H1 (cell line): Measurements from ENCODE around the gene NLK. TPM values are rescaled to one million over a fixed set of nuclear protein-coding genes. Genes with fewer than 3 reads are reported as not detected.
"Not testable (repeated sequence)": the region's sequence is repeated elsewhere in the genome, so short reads cannot be mapped to it uniquely, and the experiment has no call there.

Experiments used
- CTCF ChIA-PET: fragments of 300-600 bp; sonication (Branson Sonifier 250); formaldehyde crosslinking; loops from one replicate; lab custom pipeline; 2021; ENCODE audit not compliant: partially characterized antibody; lab: Charles Lee
- POLR2A ChIA-PET: fragments of 300-600 bp; sonication (Branson Sonifier 250); formaldehyde crosslinking; loops from one replicate; lab custom pipeline; 2021; ENCODE audit warnings: inconsistent platforms; ENCODE audit not compliant: partially characterized antibody; lab: Charles Lee
- DNase-seq, 2 experiments: peaks; one replicate each; pipeline versions ENCODE4 v3.0.0 to v3.0.0-alpha.2; 2010 to 2022; ENCODE audit warnings: low spot score in 2 of 2, low read depth in 1 of 2, mixed read lengths in 1 of 2
- FAIRE-seq: peaks from 2 replicates; lab custom pipeline; 2011; peaks lifted over from hg19 to GRCh38; lab: Jason Lieb, UNC
- H2AFZ ChIP-seq: 2 replicates; pipeline ENCODE4 v1.8.1; 2012; ENCODE audit warnings: low read length, inconsistent platforms
- H2AK5ac ChIP-seq: 2 replicates; pipeline ENCODE4 v1.6.1; 2013; ENCODE audit warnings: low read depth, low read length
- H2BK120ac ChIP-seq: replicated peaks from 2 replicates; pipeline ENCODE3; 2013; ENCODE audit warnings: low read depth, low read length, inconsistent platforms
- H2BK12ac ChIP-seq: 2 replicates; pipeline ENCODE4 v1.6.1; 2013; ENCODE audit warnings: low read depth, low read length
- H2BK15ac ChIP-seq: 2 replicates; pipeline ENCODE4 v1.6.1; 2013; ENCODE audit warnings: low read length
- H2BK20ac ChIP-seq: 2 replicates; pipeline ENCODE4 v1.6.1; 2013; ENCODE audit warnings: low read length
- H2BK5ac ChIP-seq: 2 replicates; pipeline ENCODE4 v1.6.1; 2013; ENCODE audit warnings: low read depth, low read length
- H3K14ac ChIP-seq: 2 replicates; pipeline ENCODE4 v1.6.1; 2013; ENCODE audit warnings: inconsistent platforms; ENCODE audit not compliant: insufficient read length
- H3K18ac ChIP-seq: 2 replicates; pipeline ENCODE4 v1.6.1; 2013; ENCODE audit warnings: low read length; ENCODE audit errors: extremely low read depth
- H3K23ac ChIP-seq: 2 replicates; pipeline ENCODE4 v1.6.1; 2013; ENCODE audit warnings: inconsistent platforms; ENCODE audit not compliant: insufficient read length
- H3K23me2 ChIP-seq: 2 replicates; pipeline ENCODE4 v1.6.1; 2013; ENCODE audit warnings: low read depth, low read length
- H3K27ac ChIP-seq: 2 replicates; pipeline ENCODE4 v1.6.1; 2011; ENCODE audit warnings: low read depth, low read length, inconsistent platforms
- H3K27me3 ChIP-seq, 4 experiments: replicated peaks in 1 of 4; 1 replicate in 1 of 4; 2 replicates in 3 of 4; pipeline versions ENCODE4 v1.6.1 to v1.8.1; 2011 to 2013; ENCODE audit warnings: low read length in 3 of 4, mild to moderate bottlenecking in 3 of 4, inconsistent platforms in 2 of 4, mixed read lengths in 2 of 4, moderate library complexity in 1 of 4; ENCODE audit not compliant: control insufficient read depth in 3 of 4, insufficient read depth in 3 of 4; ENCODE audit errors: extremely low read depth in 1 of 4
- H3K36me3 ChIP-seq, 4 experiments: 2 replicates each; pipeline versions ENCODE4 v1.6.1 to v1.8.1; 2011 to 2013; ENCODE audit warnings: mild to moderate bottlenecking in 4 of 4, low read length in 3 of 4, moderate library complexity in 2 of 4, control low read depth in 1 of 4, inconsistent platforms in 1 of 4; ENCODE audit not compliant: insufficient read depth in 4 of 4, control insufficient read depth in 2 of 4
- H3K4ac ChIP-seq: replicated peaks from 2 replicates; pipeline ENCODE3; 2013; ENCODE audit warnings: low read length, low read depth, mixed read lengths, inconsistent platforms; ENCODE audit not compliant: insufficient read length
- H3K4me1 ChIP-seq, 4 experiments: replicated peaks in 1 of 4; 1 replicate in 1 of 4; 2 replicates in 3 of 4; pipeline versions ENCODE4 v1.6.1 to v1.8.1; 2011 to 2013; ENCODE audit warnings: low read length in 3 of 4, inconsistent platforms in 2 of 4, mixed read lengths in 1 of 4; ENCODE audit not compliant: insufficient read depth in 4 of 4, control insufficient read depth in 3 of 4
- H3K4me2 ChIP-seq, 2 experiments: 2 replicates each; pipeline versions ENCODE4 v1.6.1 to v1.8.1; 2011 to 2013; ENCODE audit warnings: low read depth in 2 of 2, low read length in 2 of 2, control low read depth in 1 of 2, inconsistent platforms in 1 of 2, mild to moderate bottlenecking in 1 of 2; ENCODE audit not compliant: insufficient read depth in 1 of 2
- H3K4me3 ChIP-seq, 4 experiments: fragments of 200-600, 300-600 bp in 1 of 4; sonication (generic), shearing (Covaris generic), sonication (Bioruptor Twin) in 1 of 4; 2 replicates each; pipeline versions ENCODE4 v1.5.1 to v1.8.1; 2011 to 2016; ENCODE audit warnings: low read length in 4 of 4, low read depth in 3 of 4, control low read depth in 2 of 4, inconsistent platforms in 2 of 4, mild to moderate bottlenecking in 2 of 4, mixed read lengths in 1 of 4, moderate library complexity in 1 of 4; ENCODE audit not compliant: insufficient read depth in 2 of 4; ENCODE audit errors: extremely low read depth in 1 of 4
- H3K56ac ChIP-seq: replicated peaks from 2 replicates; pipeline ENCODE3; 2013; ENCODE audit warnings: low read depth, mild to moderate bottlenecking, mixed read lengths, low read length, inconsistent platforms; ENCODE audit not compliant: insufficient read length
- H3K79me1 ChIP-seq: 2 replicates; pipeline ENCODE4 v1.6.1; 2013; ENCODE audit warnings: low read depth, low read length, control low read depth
- H3K79me2 ChIP-seq, 2 experiments: 2 replicates each; pipeline versions ENCODE4 v1.6.1 to v1.8.1; 2012 to 2013; ENCODE audit warnings: low read length in 2 of 2, mild to moderate bottlenecking in 2 of 2, inconsistent platforms in 1 of 2; ENCODE audit not compliant: insufficient read depth in 2 of 2, control insufficient read depth in 1 of 2
- H3K9ac ChIP-seq, 4 experiments: replicated peaks in 1 of 4; 1 replicate in 1 of 4; 2 replicates in 3 of 4; pipeline versions ENCODE4 v1.6.1 to v1.8.1; 2011 to 2013; ENCODE audit warnings: low read depth in 3 of 4, low read length in 3 of 4, control low read depth in 2 of 4, mild to moderate bottlenecking in 2 of 4, moderate library complexity in 2 of 4, inconsistent platforms in 1 of 4; ENCODE audit errors: extremely low read depth in 1 of 4
- H3K9me3 ChIP-seq, 2 experiments: 2 replicates each; pipeline versions ENCODE4 v1.6.1 to v1.8.1; 2012 to 2013; ENCODE audit warnings: mild to moderate bottlenecking in 2 of 2, moderate library complexity in 2 of 2, control low read depth in 1 of 2, inconsistent platforms in 1 of 2, low read depth in 1 of 2, low read length in 1 of 2, mixed read lengths in 1 of 2; ENCODE audit not compliant: insufficient read depth in 2 of 2
- H4K20me1 ChIP-seq, 2 experiments: replicated peaks in 1 of 2; 2 replicates each; pipeline versions ENCODE3 to v1.8.1; 2011 to 2013; ENCODE audit warnings: inconsistent platforms in 2 of 2, low read length in 2 of 2, mild to moderate bottlenecking in 1 of 2; ENCODE audit not compliant: insufficient read depth in 2 of 2, control insufficient read depth in 1 of 2
- H4K5ac ChIP-seq: 2 replicates; pipeline ENCODE4 v1.6.1; 2013; ENCODE audit warnings: low read length, low read depth, mixed read lengths, inconsistent platforms; ENCODE audit not compliant: insufficient read length
- H4K8ac ChIP-seq: 2 replicates; pipeline ENCODE4 v1.8.0; 2013; ENCODE audit warnings: mild to moderate bottlenecking, moderate library complexity, low read length, inconsistent platforms; ENCODE audit not compliant: insufficient read depth; ENCODE audit errors: extremely low read depth
- H4K91ac ChIP-seq: replicated peaks from 2 replicates; pipeline ENCODE3; 2013; ENCODE audit warnings: low read length, mixed read lengths, inconsistent platforms; ENCODE audit not compliant: insufficient read length
- WGBS, 2 experiments: shearing (Covaris generic) in 1 of 2; methylation state at CpG; one replicate each; pipeline versions ENCODE4 v1.1.6 to v1.1.7; 2013 to 2015; ENCODE audit warnings: low lambda C conversion rate in 2 of 2, mixed read lengths in 2 of 2, inconsistent platforms in 1 of 2, low coverage in 1 of 2, missing lambda C conversion rate in 1 of 2; ENCODE audit not compliant: insufficient replicate concordance in 2 of 2, insufficient coverage in 1 of 2, insufficient read length in 1 of 2; ENCODE audit errors: extremely low coverage in 1 of 2, missing lambda C conversion rate in 1 of 2; 5-methylcytosine and 5-hydroxymethylcytosine counted together
- polyA plus RNA-seq, 7 experiments: library from polyadenylated mRNA; depleted of rRNA in 3 of 7; stranded (reverse) in 5 of 7; unstranded in 2 of 7; fragments of >200 nt in 5 of 7; fragments of 200-250 nt in 2 of 7; gene quantifications; 1 replicate in 5 of 7; 2 replicates in 1 of 7; 4 replicates in 1 of 7; pipeline versions ENCODE4 v1.2.1 to v1.2.3, GENCODE V29; 2011 to 2013; ENCODE audit warnings: missing spikeins in 2 of 7, mixed read lengths in 2 of 7
- total RNA-seq: library from RNA; stranded (reverse); fragmentation: NEBNext Ultra II Directional; extraction: Animal tissue kit (Norgen Biotek cat#: 25700); gene quantifications from 2 replicates; pipeline ENCODE4 v1.2.1, GENCODE V29; 2021

The NLK gene
- total and polyA plus RNA-seq, 2 of the 8 experiments (the other 6 are each of a cell fraction or from before 2014, with no cell fraction given) = 30.8 to 49.9 TPM

- POLR2A ChIA-PET = interaction anchor here (1.0 kb wide), 2 partner anchors 13 to 82 kb away, joined by 3 read pairs; no protein-coding TSS in a partner anchor
- not testable (repeated sequence) for H3K9me3 ChIP-seq, H3K4ac ChIP-seq
Observed at GRCh38 chr17:28236033-28236653, 193.7 kb downstream of the NLK start.

More at GRCh38 chr17:28236033-28236653, 193.7 kb downstream of the NLK start:
- not testable (repeated sequence) for H3K4me2 ChIP-seq, H3K4me1 ChIP-seq, H2BK20ac ChIP-seq, H2BK120ac ChIP-seq, H2AK5ac ChIP-seq, H3K56ac ChIP-seq, H2BK15ac ChIP-seq, H2AFZ ChIP-seq, H3K14ac ChIP-seq, H3K27me3 ChIP-seq, H3K79me2 ChIP-seq, H3K23ac ChIP-seq, DNase-seq, H4K91ac ChIP-seq, H2BK5ac ChIP-seq, H4K20me1 ChIP-seq, H3K4me3 ChIP-seq, H3K23me2 ChIP-seq, H3K36me3 ChIP-seq, H3K18ac ChIP-seq, FAIRE-seq, H4K8ac ChIP-seq, H3K27ac ChIP-seq, H2BK12ac ChIP-seq, H3K9ac ChIP-seq, H4K5ac ChIP-seq, H3K79me1 ChIP-seq
- CTCF ChIA-PET = interaction anchor here (1.0 to 17.5 kb wide), 6 partner anchors 10 to 451 kb away, joined by 3 to 266 read pairs (median 3); no protein-coding TSS in a partner anchor
- 88% methylated on average over 11 of the region's 13 CpGs; no CpG with 5 or more reads in 1 of the 2 experiments for WGBS, 2 experiments
